HG03439 (cell line): ENCODE results near the gene HMCN1.
A peak's percentile ranks its signal among the peaks of the same experiment; 100 is the strongest.
"Not testable (repeated sequence)": the region's sequence is repeated elsewhere in the genome, so short reads cannot be mapped to it uniquely, and the experiment has no call there.

ENCODE experiments used
- ATAC-seq: cut with Tn5 transposase; IDR thresholded peaks from one replicate; pipeline ENCODE4 v1.9.1; 2021; ENCODE audit warnings: mild to moderate bottlenecking, moderate library complexity; ENCODE audit not compliant: unreplicated experiment

HMCN1 gene

DNA sequence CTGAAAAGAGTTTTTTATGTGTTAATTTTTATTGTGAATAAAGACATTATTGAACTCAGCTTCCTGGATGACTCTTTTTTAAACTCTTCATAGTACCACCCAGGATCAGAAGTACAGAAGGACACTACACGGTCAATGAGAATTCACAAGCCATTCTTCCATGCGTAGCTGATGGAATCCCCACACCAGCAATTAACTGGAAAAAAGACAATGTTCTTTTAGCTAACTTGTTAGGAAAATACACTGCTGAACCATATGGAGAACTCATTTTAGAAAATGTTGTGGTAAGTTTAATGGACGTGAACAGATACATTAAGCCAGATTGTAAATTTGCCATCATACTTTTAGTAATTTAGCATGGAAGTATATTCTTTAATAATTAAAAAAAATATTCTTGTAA is 391.3 kb downstream of the HMCN1 start:
- ATAC-seq: no peak

DNA sequence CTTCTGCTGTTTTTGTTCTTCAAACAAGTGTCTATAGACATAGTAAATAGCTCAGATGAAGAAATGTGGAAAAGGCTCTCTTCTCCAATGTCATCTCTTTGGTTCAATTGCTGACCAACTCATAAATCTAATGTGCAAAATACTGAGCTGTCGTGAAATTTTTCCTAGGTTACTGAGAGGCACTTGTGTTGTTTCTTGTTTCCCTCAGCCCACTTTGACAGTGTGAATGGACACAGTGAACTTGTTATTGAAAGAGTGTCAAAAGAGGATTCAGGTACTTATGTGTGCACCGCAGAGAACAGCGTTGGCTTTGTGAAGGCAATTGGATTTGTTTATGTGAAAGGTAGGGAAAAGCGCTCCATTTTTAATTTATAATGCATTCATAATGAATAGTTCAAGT is 395.6 kb downstream of the HMCN1 start:
- ATAC-seq: no peak

DNA sequence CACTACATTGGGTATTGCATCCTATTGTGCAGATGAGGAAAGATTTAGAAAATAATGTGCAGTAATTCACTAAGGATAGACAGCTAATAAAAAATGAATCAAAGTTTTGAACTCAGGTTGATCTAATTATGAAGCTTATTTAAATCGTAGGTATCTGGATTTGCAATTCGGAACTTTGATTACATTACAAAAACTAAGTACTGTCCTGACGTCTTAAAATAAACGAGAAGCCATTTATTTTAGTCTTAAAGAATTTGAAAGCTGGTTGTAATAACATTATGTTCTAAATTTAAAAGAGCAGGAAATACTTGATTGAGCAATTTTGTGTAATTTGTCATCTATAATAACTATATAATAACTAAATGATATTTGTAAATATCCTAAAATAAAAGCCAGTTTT is 404.9 kb downstream of the HMCN1 start:
- no peak for ATAC-seq

DNA sequence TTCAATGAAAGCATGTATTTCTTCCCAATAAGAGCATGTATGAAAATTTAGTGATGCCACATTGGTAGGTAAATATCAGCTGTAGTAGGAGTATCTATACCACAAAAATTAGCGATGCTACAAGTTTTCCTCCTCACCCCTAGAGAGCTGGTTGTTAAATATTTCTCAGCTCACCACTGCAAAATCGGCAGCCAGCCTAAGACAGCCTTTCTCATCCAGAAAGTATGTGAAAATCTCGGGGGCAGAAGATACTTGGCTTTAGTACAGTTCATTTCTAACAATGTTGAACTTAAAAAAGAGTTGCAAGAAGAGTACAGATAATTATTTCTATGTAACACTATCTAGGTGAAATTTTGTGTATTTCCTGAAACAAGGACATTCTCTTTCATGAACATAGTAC is 405.5 kb downstream of the HMCN1 start:
- no peak for ATAC-seq

DNA sequence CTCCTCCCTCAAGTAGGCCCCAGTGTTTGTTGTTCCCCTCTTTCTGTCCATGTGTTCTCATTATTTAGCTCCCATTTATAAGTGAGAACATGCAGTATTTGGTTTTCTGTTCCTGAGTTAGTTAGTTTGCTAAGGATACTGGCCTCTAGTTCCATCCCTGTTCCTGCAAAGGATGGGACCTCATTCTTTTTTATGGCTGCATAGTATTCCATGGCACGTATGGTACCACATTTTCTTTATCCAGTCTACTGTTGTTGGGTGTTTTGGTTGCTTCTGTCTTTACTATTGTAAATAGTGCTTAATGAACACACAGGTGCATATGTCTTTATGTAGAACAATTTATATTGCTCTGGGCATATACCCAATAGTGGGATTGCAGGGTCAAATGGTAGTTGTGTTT is 408.0 kb downstream of the HMCN1 start:
- no peak for ATAC-seq

DNA sequence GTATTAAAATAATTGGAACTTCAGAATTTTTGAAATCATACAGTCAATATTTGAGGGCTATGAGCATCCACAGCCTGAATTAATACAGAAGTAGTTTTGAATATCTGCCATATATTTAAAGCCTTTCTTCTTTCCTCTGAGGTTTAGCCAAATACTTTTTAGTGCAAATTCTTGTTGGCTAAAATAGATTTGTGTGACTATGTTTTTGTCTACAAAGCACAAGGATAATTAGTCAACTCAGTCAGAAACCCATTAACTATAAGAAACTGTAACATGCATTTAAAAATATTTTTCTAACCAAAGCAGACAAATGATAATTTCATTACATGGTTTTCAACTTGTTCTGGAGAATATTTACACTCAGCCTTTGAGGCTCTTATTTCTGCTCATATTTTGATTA is 408.7 kb downstream of the HMCN1 start:
- no peak for ATAC-seq

DNA sequence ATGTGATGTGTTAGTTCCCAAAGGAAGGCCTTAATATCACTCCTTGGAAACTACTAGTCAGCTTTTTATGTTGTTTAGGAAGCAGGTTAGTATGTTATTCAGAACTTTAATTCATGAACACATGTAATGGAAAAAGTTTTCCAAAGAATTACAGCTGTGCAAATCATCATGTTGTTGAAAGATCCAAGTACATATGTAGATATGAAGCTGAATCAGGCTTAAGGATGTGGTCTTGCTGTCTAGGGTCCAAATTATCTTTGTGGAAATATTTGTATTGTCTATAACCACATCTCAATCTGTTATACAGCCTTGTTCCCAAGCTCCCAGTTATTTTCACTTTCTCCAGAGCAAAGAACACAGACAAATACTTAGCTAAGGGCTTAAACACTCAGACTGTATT is 409.3 kb downstream of the HMCN1 start:
- ATAC-seq: no peak

DNA sequence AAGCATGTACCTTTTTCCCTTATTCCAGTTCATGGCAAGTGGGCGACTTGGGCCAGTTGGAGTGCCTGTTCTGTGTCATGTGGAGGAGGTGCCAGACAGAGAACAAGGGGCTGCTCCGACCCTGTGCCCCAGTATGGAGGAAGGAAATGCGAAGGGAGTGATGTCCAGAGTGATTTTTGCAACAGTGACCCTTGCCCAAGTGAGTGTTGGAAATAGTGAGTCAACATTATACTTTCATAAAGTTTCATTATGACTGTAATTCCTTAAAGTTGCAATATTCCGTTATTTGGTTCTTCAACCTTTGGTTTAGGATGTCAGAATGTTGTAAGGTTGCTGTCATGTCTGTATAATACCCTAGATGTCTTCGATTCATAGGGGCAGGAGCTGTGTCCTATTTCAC is 410.3 kb downstream of the HMCN1 start:
- ATAC-seq: no peak

DNA sequence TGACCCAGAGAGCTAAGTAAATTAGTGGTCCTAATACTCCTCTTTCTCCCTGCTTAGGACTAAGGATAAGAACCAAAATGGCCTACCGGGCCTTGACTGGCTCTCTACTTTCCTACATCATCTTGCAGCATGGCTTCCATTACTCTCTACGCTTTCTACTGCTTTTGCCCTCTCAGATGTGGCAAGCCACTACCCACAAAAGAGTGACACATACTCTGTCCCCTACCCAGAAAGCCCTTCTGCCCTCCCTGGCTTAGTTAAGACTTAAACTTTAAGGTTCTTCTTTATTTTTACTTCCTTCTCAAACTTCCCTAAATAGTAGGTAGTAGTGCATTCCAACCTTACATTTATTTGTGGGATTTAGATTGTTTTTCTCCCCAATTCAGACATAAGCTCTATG is 412.8 kb downstream of the HMCN1 start:
- no peak for ATAC-seq

DNA sequence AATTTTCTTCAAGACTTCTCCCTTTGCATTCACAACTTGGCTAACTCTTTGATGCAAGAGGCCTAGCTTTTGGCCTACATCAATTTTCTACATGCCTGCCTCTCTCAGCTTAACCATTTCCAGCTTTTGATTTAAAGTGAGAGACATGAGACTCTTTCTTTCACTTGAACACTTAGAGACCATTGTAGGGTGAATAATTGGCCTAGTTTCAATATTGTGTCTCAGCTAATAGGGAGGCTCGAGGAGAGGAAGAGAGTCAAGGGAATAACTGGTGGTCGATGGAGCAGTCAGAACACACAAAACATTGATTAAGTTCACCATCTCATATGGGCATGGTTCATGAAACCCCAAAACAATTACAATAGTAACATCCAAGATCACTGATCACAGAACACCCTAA is 415.4 kb downstream of the HMCN1 start:
- ATAC-seq: no peak

DNA sequence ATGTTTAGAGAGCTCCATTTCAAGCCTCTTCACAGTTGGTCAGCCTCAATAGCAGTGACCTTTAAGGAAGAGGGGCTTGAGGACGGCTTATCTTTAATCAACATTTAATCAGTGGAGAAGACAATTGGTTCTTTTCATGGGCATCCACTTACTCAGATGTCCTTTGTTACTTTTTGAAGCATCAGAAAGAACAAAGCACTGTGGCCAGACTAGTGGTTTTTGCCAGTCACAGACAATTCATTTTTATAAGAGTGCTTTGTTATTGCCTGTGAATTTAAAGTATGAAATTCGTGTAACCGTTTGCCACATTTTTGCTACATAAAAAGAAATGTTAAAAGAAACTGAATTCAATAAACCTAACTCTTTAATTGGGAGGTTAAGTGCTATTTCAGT is 418.0 kb downstream of the HMCN1 start:
- ATAC-seq: no peak

DNA sequence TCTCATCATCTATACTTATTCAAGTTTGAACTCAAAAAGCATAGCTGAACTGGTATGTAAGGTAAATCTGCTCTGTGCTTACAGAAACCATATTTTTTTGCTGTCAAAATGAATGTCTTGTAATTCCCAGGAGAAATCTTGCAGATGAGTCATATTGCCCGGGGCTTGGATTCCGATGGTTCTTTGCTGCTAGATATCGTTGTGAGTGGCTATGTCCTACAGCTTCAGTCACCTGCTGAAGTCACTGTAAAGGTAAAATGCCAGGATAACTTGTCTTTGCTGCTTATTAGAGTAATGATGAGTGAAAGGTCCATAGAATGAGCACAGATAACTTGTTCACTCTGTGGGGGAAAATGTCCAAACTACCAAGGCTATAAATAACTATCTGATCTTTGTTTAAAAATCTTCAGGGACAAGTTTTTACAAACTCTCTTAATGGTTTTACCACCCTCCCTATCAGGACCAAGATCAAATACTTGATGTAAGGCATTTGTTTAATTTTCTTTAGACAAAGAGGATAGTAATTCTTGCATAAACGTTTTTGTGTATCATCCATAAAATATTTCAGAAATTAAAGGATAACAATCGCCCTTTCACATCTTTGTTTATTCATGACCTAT is 418.5 kb downstream of the HMCN1 start:
- ATAC-seq: no peak

DNA sequence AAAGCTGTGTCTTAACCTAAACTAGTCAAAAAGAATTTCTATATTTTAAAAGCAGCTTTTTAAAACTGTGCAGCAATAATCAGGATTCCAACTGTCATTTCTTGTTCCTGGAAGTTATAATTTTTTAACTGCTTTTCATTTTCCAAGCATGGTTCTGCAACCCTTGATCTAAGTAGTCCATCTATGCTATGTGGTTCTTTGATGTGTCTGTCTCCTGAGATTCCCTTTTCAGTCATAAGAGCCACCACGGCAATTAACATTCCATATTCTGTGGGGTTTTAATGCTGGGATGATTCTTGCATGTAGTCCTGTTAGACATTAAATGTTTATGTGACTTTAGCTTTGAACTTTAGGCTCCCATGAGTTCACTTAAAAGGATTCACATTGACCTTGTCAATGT is 420.5 kb downstream of the HMCN1 start:
- ATAC-seq: no peak

DNA sequence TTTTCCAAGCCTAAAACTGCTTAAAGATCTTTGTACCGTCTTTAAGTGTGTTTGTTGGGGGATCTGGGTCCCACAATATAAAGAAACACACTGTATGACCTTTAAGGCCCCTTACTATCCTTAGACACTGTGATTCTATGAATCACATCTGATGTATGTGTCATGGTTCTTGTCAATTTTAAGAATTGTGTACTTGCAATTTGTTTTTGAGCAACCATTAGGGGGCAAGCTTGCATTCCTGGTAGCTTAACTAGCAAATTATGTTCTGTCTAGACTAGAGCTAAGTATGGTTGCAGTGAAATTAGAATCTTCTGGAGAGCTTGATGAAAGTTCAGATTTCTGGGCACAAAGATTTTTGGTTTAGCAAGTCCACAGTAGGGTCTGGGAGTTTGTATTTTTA is 421.4 kb downstream of the HMCN1 start:
- no peak for ATAC-seq

DNA sequence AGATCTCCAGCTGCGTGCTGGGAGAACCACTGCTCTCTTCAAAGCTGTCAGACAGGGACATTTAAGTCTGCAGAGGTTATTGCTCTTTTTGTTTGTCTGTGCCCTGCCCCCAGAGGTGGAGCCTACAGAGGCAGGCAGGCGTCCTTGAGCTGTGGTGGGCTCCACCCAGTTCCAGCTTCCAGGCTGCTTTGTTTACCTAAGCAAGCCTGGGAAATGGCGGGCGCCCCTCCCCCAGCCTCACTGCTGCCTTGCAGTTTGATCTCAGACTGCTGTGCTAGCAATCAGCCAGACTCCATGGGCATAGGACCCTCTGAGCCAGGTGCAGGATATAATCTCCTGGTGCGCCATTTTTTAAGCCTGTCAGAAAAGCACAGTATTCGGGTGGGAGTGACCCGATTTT is 428.7 kb downstream of the HMCN1 start:
- ATAC-seq: not testable (repeated sequence)

DNA sequence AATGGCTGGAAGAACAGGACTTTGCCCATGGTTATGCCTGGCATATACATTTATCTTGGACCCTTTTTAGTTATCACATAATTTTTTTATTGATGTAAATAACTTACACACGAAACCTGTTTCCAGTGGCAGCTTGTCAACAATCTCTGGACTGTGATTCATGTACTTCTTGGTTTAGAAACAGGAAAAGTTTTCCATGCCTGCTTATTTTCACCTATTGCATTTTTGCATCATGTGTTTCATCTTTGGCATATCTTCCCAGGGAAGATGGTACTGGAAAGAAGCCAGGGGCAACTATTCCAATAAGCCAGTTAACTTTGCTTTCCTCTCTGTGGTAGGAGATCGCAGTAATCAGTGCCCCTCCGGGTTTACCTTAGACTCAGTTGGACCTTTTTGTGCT is 430.6 kb downstream of the HMCN1 start:
- ATAC-seq: no peak

DNA sequence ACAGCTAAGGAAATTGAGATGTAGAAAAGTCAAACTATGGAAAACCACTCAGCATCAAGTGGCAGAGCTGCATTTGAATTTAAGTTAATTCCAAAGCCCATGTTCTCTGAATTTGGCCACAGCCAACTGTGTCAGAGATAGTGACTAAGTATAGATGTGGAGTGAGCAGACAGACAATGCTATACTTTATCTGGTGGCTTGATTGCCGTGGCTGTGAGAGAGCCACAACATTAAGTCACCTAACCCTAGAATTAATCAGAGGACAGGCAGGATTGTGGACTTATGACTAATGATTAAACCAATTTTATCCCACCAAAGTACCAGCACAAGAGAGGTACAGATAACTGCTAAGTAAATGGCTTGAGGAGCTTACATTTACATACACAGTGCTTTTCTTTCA is 431.1 kb downstream of the HMCN1 start:
- ATAC-seq: no peak

DNA sequence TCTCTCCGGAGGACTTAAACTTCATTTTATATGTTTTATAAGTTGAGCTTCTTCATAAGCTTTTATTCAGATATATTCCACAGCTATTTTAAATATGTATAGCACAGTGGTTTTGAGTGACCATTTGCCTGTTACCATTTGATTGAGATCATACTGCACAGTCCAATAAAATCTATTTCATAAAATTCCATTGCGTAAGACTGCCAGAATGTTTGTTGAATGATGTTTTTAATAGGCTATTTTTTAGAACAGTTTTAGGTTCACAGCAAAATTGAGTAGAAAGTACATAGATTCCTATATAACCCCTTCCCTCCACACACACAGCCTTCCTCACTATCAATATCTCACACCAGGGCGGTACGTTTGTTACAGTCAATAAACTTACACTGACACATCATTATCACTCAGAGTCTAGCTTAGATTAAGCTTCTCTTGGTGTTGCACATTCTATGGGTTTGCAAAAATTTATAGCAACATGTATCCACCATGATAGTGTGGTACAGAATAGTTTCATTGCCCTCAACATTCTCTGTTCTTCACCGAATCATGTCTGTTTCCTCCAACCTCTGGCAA is 433.0 kb downstream of the HMCN1 start:
- no peak for ATAC-seq

DNA sequence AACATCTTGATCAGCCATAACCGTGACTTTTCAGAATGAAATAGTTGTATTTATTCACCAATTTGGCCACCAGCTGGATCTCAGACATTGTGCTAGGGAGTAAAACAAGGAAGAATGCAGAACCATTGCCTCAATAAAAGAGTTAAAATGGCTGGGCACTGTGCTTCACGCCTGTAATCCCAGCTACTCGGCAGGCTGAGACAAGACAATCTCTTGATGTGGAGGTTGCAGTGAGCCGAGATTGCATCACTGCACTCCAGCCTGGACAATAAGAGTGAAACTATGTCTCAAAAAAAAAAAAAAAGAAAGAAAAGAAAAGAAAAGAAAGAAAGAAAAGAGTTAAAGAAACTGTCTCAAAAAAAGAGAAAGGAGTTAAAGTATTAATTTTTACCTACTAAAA is 441.4 kb downstream of the HMCN1 start:
- ATAC-seq: no peak

DNA sequence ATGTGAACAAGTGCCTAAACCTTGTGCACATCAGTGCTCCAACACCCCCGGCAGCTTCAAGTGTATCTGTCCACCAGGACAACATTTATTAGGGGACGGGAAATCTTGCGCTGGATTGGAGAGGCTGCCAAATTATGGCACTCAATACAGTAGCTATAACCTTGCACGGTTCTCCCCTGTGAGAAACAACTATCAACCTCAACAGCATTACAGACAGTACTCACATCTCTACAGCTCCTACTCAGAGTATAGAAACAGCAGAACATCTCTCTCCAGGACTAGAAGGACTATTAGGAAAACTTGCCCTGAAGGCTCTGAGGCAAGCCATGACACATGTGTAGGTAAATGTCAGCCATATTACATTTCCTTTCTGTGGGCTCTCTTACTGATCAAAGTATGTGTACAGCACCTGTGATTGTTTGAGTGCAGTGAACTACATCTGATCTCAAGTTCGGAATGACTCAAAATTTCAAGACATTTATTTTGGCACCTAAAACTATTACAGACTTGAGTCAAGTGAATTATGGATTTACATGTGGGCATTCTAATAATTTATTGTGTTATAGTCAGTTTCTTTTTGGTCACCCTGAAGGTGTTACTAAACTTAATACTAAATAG is 444.3 kb downstream of the HMCN1 start:
- ATAC-seq: no peak

DNA sequence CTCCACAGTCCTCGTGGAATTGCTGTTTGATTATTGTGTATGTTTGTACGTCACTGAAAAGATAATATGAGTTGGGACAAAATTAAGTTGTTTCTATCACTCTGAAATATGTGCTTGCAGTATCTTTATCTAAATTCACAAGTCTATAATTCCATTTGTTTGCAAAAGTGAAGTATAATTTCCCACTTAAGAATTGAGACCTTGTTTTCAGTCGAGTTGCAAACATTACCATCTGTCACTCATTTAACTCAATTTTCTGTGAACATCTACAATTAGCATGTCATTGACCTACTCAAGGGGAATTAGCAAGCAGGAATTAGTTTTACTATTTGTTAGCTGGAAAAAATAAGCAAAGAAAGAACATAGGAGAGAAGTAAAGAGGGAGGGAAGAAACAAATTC is 445.0 kb downstream of the HMCN1 start:
- ATAC-seq: no peak

DNA sequence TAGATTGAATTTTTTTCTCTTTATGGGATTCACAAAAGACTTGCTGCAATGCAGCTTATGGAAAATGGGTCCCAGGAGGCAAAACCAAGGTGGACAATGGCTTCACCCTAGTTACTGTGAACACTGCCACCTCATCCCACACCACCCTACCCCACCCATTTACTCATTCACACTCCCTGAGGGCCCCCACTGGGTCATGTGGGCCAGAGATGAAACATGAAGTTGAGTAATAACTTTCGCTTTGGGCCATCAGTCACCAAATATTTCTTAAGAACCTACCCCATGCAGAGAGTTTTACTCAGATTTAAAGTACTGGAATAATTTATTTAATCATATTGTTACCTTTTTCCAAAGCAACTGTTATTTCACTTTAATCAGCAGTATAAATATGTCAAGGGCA is 449.0 kb downstream of the HMCN1 start:
- ATAC-seq: peak; percentile 58
